Measurements from ENCODE around the gene EIF3F.

Gene EIF3F

DNA sequence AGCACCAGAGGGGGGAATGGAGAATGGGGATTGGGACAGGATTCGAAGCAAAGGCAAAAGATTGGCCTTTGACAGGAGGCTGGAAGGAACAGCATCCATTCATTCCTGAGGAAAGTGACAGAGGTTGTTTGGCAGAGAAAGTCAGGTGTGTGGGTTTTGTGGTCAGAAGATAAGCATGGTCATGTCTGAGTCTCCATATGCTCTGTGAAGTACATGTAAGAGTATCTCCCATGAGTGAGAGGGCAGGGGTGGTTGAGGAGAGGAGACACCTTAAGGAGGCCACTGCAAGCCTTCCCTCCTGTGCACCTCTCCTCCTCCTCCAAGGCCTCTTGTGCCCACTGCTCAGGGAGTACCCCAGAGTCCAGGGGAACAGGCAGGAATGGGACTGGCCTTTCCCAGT lies 20.0 kb upstream of the EIF3F start:
- TF ChIP-seq, protein P1, sequence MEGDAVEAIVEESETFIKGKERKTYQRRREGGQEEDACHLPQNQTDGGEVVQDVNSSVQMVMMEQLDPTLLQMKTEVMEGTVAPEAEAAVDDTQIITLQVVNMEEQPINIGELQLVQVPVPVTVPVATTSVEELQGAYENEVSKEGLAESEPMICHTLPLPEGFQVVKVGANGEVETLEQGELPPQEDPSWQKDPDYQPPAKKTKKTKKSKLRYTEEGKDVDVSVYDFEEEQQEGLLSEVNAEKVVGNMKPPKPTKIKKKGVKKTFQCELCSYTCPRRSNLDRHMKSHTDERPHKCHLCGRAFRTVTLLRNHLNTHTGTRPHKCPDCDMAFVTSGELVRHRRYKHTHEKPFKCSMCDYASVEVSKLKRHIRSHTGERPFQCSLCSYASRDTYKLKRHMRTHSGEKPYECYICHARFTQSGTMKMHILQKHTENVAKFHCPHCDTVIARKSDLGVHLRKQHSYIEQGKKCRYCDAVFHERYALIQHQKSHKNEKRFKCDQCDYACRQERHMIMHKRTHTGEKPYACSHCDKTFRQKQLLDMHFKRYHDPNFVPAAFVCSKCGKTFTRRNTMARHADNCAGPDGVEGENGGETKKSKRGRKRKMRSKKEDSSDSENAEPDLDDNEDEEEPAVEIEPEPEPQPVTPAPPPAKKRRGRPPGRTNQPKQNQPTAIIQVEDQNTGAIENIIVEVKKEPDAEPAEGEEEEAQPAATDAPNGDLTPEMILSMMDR (conservative IDR thresholded peaks at IDR 0.05; ENCODE audit: low read depth, low read length): no peak
- Histone ChIP-seq H2AFZ (ENCODE audit: low read depth) (no peak overlapping the region), H3K4me3 (IDR thresholded peaks at IDR 0.05; ENCODE audit: insufficient read depth, low read depth, low read length) (no peak overlapping the region), H4K20me1 (ENCODE audit: insufficient read depth) (no peaks in the 10 kb centered on the region), H3K79me2 (ENCODE audit: insufficient read depth, low read depth) (no peaks in the 10 kb centered on the region), H3K27ac (no peak overlapping the region), H3K27me3 (ENCODE audit: insufficient read depth, low read depth) (no peaks in the 10 kb centered on the region), H3K4me2 (no peak overlapping the region), H3K9ac (no peak overlapping the region), H3K4me1 (ENCODE audit: low read depth, poor library complexity, severe bottlenecking) (no peaks in the 10 kb centered on the region), H3K36me3 (ENCODE audit: insufficient read depth) (no peaks in the 10 kb centered on the region)

DNA sequence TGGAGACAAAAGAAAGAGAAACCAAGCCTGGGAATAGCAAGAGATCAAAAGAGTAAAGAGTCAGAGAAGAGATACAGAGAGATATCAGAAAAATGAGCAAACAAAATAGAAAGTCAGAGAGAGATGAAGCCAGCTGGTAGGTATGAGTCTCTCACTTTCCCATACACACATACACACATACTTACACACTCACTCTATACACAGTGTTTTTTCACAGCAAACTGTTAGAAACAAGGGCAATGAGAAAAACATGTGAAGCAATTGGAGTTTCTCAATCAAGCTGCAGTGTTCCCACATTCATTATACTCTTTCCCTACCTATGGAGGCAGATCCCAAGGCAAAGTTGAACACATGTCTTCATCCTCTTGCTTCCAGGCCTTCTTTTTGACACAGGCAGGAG lies 19.3 kb upstream of the EIF3F start:
- Histone ChIP-seq H3K27me3 (ENCODE audit: insufficient read depth, low read depth) (no peaks in the 10 kb centered on the region), H3K27ac (no peak overlapping the region), H3K36me3 (ENCODE audit: insufficient read depth) (no peaks in the 10 kb centered on the region), H3K4me1 (ENCODE audit: low read depth, poor library complexity, severe bottlenecking) (no peaks in the 10 kb centered on the region), H3K4me2 (no peak overlapping the region), H4K20me1 (ENCODE audit: insufficient read depth) (no peaks in the 10 kb centered on the region), H3K4me3 (IDR thresholded peaks at IDR 0.05; ENCODE audit: insufficient read depth, low read depth, low read length) (no peak overlapping the region), H3K79me2 (ENCODE audit: insufficient read depth, low read depth) (no peaks in the 10 kb centered on the region), H2AFZ (ENCODE audit: low read depth) (no peak overlapping the region), H3K9ac (no peak overlapping the region)
- TF ChIP-seq, protein P1 (conservative IDR thresholded peaks at IDR 0.05; ENCODE audit: low read depth, low read length): no peak

DNA sequence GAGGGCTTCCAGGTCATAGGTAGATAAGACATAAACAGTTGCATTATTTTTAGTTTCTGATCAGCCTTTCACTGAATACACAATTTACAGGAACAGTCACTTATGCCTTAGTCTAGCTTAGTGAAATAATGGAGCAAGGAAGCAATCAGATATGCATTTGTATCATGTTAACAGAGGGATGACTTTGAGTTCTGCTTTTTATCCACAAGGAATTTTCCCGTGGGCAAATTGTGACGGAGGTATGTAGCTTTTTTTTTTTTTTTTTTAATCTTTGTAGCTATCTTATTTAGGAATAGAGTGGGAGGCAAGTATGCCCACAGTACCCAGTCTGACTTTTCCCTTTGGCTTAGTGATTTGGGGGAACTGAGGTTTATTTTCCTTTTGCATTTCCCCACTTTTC lies 18.5 kb upstream of the EIF3F start:
- TF ChIP-seq, protein P1 (conservative IDR thresholded peaks at IDR 0.05; ENCODE audit: low read depth, low read length): no peak

DNA sequence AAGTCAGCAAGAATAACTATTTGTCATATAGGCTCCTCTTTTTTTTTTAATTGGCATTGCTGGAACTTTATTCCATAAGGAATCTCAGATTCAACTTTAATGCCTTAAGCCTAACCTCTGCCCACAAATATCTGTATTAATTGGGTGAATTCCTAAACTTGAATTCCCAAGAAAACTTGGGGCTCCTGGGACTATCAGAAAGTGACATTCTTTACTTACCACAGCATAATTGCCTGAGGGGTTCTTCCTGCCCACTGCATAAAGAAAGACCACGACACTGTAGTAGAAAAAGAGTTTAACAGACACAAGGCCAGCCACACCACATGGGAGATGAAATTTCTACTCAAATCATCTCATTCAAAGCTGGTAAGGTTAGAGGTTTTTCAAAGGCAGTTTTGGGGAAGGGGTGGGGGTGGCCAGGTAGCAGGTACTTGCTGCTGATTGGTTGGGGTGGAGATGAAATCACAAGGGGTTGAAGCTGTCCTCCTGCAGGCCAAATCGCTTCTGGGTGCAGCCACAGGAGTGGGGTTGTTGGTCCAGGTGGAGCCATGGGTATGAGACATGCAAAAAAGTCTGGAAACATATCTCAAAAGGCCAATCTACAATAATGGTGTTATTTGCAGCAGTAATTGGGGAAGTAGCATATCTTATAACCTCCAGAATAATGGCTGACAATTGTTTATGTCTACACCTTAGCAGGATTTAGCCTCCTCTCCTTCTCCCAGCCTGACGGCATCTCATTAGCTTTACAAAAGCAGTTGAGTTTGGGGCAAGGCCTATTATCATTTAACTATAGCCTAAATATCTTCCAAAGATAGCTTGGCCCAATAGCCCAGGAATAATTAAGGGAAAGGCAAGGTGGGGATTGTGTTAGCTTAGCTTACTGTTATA lies 17.1 kb upstream of the EIF3F start:
- H3K27ac ChIP-seq: no peak overlapping the region
- TF ChIP-seq, protein P1 (conservative IDR thresholded peaks at IDR 0.05; ENCODE audit: low read depth, low read length): no peak
- H3K4me1 ChIP-seq (ENCODE audit: low read depth, poor library complexity, severe bottlenecking): no peaks in the 10 kb centered on the region
- H4K20me1 ChIP-seq (ENCODE audit: insufficient read depth): no peaks in the 10 kb centered on the region
- H3K9ac ChIP-seq: no peak overlapping the region
- H3K36me3 ChIP-seq (ENCODE audit: insufficient read depth): no peaks in the 10 kb centered on the region
- no peak overlapping the region for H3K4me2 ChIP-seq
- H3K79me2 ChIP-seq (ENCODE audit: insufficient read depth, low read depth): no peaks in the 10 kb centered on the region
- no peak overlapping the region for H2AFZ ChIP-seq (ENCODE audit: low read depth)
- H3K27me3 ChIP-seq (ENCODE audit: insufficient read depth, low read depth): no peaks in the 10 kb centered on the region
- H3K4me3 ChIP-seq (IDR thresholded peaks at IDR 0.05; ENCODE audit: insufficient read depth, low read depth, low read length): no peak overlapping the region

More for the DNA sequence above, 18.5 kb upstream of the EIF3F start:
- H3K27ac ChIP-seq: no peak overlapping the region
- no peaks in the 10 kb centered on the region for H3K36me3 ChIP-seq (ENCODE audit: insufficient read depth)
- no peak overlapping the region for H3K4me2 ChIP-seq
- no peaks in the 10 kb centered on the region for H3K79me2 ChIP-seq (ENCODE audit: insufficient read depth, low read depth)
- H3K4me3 ChIP-seq (IDR thresholded peaks at IDR 0.05; ENCODE audit: insufficient read depth, low read depth, low read length): no peak overlapping the region
- H4K20me1 ChIP-seq (ENCODE audit: insufficient read depth): no peaks in the 10 kb centered on the region
- no peak overlapping the region for H2AFZ ChIP-seq (ENCODE audit: low read depth)
- H3K27me3 ChIP-seq (ENCODE audit: insufficient read depth, low read depth): no peaks in the 10 kb centered on the region
- no peak overlapping the region for H3K9ac ChIP-seq
- H3K4me1 ChIP-seq (ENCODE audit: low read depth, poor library complexity, severe bottlenecking): no peaks in the 10 kb centered on the region

All from KMS-11 (cell line).